GM12878 (cell line): ENCODE data around the gene TBL1XR1. TPM values are rescaled to one million over a fixed set of nuclear protein-coding genes. Genes with fewer than 3 reads are reported as not detected.

ENCODE experiments used
- ATAC-seq: fragments of 200-7000 bp; cut with Tn5 transposase; 3 replicates; pipeline ENCODE4 v1.9.1; 2020; ENCODE audit warnings: mild to moderate bottlenecking, moderate library complexity
- BruUV-seq: library from RNA; stranded (reverse); fragments of 400-500 nt; replicated peaks from 2 replicates; lab custom pipeline; 2021; lab: Mats Ljungman, UMichigan
- CTCF ChIA-PET: fragments of 300-600 bp; sonication (Branson Sonifier 250); formaldehyde crosslinking; extraction: SDS; loops from one replicate; lab custom pipeline; 2021; ENCODE audit warnings: inconsistent platforms; lab: Yijun Ruan, JAX
- POLR2A ChIA-PET: fragments of 350-600 bp; formaldehyde crosslinking; extraction: SDS; loops from one replicate; lab custom pipeline; 2021; ENCODE audit warnings: inconsistent platforms; lab: Charles Lee
- RAD21 ChIA-PET: fragments of 300-600 bp; sonication (Branson Sonifier 250); formaldehyde crosslinking; loops from one replicate; lab custom pipeline; 2023; ENCODE audit warnings: antibody characterized with exemption; ENCODE audit not compliant: unreplicated experiment; lab: Charles Lee
- SMC1A ChIA-PET: fragments of 300-600 bp; sonication (Branson Sonifier 250); formaldehyde crosslinking; loops from one replicate; lab custom pipeline; 2023; ENCODE audit not compliant: unreplicated experiment, uncharacterized antibody; lab: Charles Lee
- DNase-seq: peaks from one replicate; pipeline ENCODE4 v3.0.0-alpha.2; 2011; ENCODE audit warnings: low read depth, low spot score
- FAIRE-seq: peaks from 3 replicates; lab custom pipeline; 2011; peaks lifted over from hg19 to GRCh38; lab: Jason Lieb, UNC
- H2AFZ ChIP-seq: 2 replicates; pipeline ENCODE4 v1.6.0; 2011; ENCODE audit warnings: low read depth, low read length, control low read depth; ENCODE audit not compliant: control insufficient read depth
- H3K27ac ChIP-seq: 2 replicates; pipeline ENCODE4 v1.5.1; 2011; ENCODE audit warnings: control low read depth; ENCODE audit not compliant: control insufficient read depth, insufficient read depth
- H3K27me3 ChIP-seq, 2 experiments: replicated peaks in 1 of 2; 2 replicates each; pipeline versions ENCODE4 v1.6.0 to v1.6.1; 2011; ENCODE audit warnings: low read length in 1 of 2; ENCODE audit not compliant: control insufficient read depth in 2 of 2, insufficient read depth in 2 of 2
- H3K36me3 ChIP-seq, 2 experiments: 2 replicates each; pipeline ENCODE4 v1.5.1; 2011; ENCODE audit warnings: low read length in 1 of 2; ENCODE audit not compliant: control insufficient read depth in 2 of 2, insufficient read depth in 2 of 2
- H3K4me1 ChIP-seq: 2 replicates; pipeline ENCODE4 v1.6.1; 2011; ENCODE audit warnings: mild to moderate bottlenecking, low read length, moderate library complexity, mixed read lengths; ENCODE audit not compliant: control insufficient read depth, insufficient read depth
- H3K4me2 ChIP-seq: 2 replicates; pipeline ENCODE4 v1.6.0; 2011; ENCODE audit warnings: control low read depth; ENCODE audit not compliant: control insufficient read depth, insufficient read depth
- H3K4me3 ChIP-seq: fragments of 200-600 bp; sonication (generic); 2 replicates; pipeline ENCODE4 v1.5.1; 2016
- H3K79me2 ChIP-seq: 2 replicates; pipeline ENCODE4 v1.6.0; 2011; ENCODE audit warnings: low read length; ENCODE audit not compliant: control insufficient read depth, insufficient read depth
- H3K9ac ChIP-seq: 2 replicates; pipeline ENCODE4 v1.8.0; 2011; ENCODE audit warnings: low read length, control low read depth, mixed read lengths; ENCODE audit not compliant: control insufficient read depth, insufficient read depth
- H3K9me3 ChIP-seq: replicated peaks from 3 replicates; pipeline ENCODE4 v1.5.1; 2011; ENCODE audit warnings: mild to moderate bottlenecking, low read length; ENCODE audit not compliant: control insufficient read depth, insufficient read depth
- H4K20me1 ChIP-seq: 2 replicates; pipeline ENCODE4 v1.6.0; 2011; ENCODE audit not compliant: control insufficient read depth, insufficient read depth
- E2F8 ChIP-seq: fragments of 450-650 bp; IDR thresholded peaks from 2 replicates; pipeline ENCODE4 v1.6.1; 2018; ENCODE audit warnings: mild to moderate bottlenecking, low read depth, moderate library complexity; ENCODE audit not compliant: partially characterized antibody
- ESRRA ChIP-seq: IDR thresholded peaks from 2 replicates; pipeline ENCODE4 v1.6.1; 2012; ENCODE audit warnings: mild to moderate bottlenecking, low read length, improper control_type of control experiment
- MXI1 ChIP-seq: fragments of 150-350 bp; IDR thresholded peaks from 2 replicates; pipeline ENCODE4 v1.6.1; 2011; ENCODE audit warnings: low read depth, mild to moderate bottlenecking, inconsistent platforms, low read length, improper control_type of control experiment
- POU2F2 ChIP-seq: IDR thresholded peaks from 3 replicates; pipeline ENCODE4 v1.6.1; 2011; ENCODE audit warnings: low read depth, mild to moderate bottlenecking, low read length, borderline replicate concordance
- WGBS: methylation state at CpG from one replicate; pipeline ENCODE4 v1.1.6; 2016; ENCODE audit warnings: low lambda C conversion rate; ENCODE audit not compliant: insufficient replicate concordance, insufficient coverage; ENCODE audit errors: missing lambda C conversion rate; 5-methylcytosine and 5-hydroxymethylcytosine counted together
- in situ Hi-C: fragments of 300-500 bp; cut with MboI; formaldehyde crosslinking; loops from 9 replicates; pipeline ENCODE4 v1.14.3; 2018; ENCODE audit warnings: mixed read lengths
- intact Hi-C: fragments of 100-400 bp; cut with micrococcal nuclease; formaldehyde crosslinking; loops from one replicate; pipeline ENCODE4 v1.14.2; 2022; ENCODE audit not compliant: unreplicated experiment
- polyA plus RNA-seq, 11 experiments: library from polyadenylated mRNA; depleted of rRNA in 4 of 11; unstranded in 6 of 11; stranded (reverse) in 5 of 11; fragments of >200 nt; fragmentation: Nextera tagmentation in 4 of 11; fragmentation: Illumina TruSeq in 1 of 11; extraction: Ambion mirVana in 4 of 11; extraction: Trizol in 1 of 11; gene quantifications; 1 replicate in 1 of 11; 2 replicates in 10 of 11; pipeline versions ENCODE4 v1.2.1 to v1.2.3, GENCODE V29; 2011 to 2016; ENCODE audit warnings: inconsistent platforms in 2 of 11, missing spikeins in 2 of 11, low read depth in 1 of 11
- total RNA-seq, 4 experiments: library from RNA; depleted of rRNA in 3 of 4; stranded (reverse); fragments of >200 nt in 3 of 4; fragmentation: Illumina TruSeq in 1 of 4; extraction: Trizol in 1 of 4; gene quantifications; 2 replicates each; pipeline versions ENCODE4 v1.2.1 to v1.2.3, GENCODE V29; 2013 to 2021

The TBL1XR1 gene
- total and polyA plus RNA-seq, 10 of the 15 experiments (the other 5 are each of a cell fraction or from before 2014, with no cell fraction given) = 13.0 to 115 (median 60.4) TPM

DNA sequence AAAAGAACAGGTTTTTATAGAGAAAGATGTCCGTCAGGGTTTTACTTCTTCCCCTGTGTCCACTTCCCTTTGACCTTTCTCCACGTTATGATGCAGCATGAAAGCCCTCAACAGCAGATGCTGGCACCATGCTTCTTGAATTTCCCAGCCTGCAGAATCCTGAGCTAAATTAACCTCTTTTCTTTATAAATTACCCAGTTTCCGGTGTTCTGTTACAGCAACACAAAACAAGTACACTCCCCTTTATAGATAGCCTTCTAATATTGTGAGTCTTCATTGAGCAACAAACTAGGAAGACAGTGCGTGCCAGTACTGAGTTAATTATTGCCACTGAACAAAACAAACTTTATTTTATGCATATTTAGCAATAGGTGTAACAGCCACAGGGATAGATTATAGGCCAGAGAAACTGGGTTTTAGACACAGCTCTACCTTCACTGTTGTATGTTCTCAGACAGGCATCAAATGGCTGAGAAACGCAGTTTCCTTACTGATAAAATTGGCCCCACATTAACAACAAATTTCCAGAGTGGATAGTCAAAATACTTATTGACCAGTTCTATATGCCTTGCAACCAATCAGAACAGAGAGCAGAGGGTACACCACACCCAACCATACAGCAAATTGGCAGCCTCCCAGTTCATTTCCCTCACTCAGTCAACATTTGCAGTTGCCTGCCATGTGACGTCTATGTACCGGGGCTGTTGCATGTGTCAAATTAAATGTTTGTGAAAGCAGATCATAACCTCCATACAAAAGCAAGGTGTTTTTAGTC lies 14.4 kb upstream of the TBL1XR1 start:
- H3K9ac ChIP-seq = no peak overlapping the region
- FAIRE-seq = no peak
- RAD21 ChIA-PET = no interaction called here

More for the DNA sequence above, 14.4 kb upstream of the TBL1XR1 start:
- 83% methylated on average over 7 of the region's 7 CpGs for WGBS
- Histone ChIP-seq H2AFZ (no peak overlapping the region), H3K4me3 (no peak overlapping the region), H4K20me1 (no peaks in the 10 kb centered on the region), H3K4me2 (no peak overlapping the region), H3K4me1 (no peaks in the 10 kb centered on the region), H3K9me3 (no peaks in the 10 kb centered on the region), H3K27me3 (no peaks in the 10 kb centered on the region), H3K36me3 (no peaks in the 10 kb centered on the region), H3K27ac (no peak overlapping the region), H3K79me2 (no peaks in the 10 kb centered on the region)
- ChIA-PET POLR2A (no interaction called here), CTCF (no interaction called here), SMC1A (interaction anchor here (1.3 kb wide), 1 partner anchor 161 kb away, joined by 5 read pairs; no protein-coding TSS in a partner anchor)
- in situ Hi-C loops = no loop called here
- no peak for DNase-seq
- TF ChIP-seq ESRRA (no peak), E2F8 (no peak), MXI1 (no peak), POU2F2 (no peak)
- intact Hi-C loops = no loop called here
- no TSS peak for BruUV-seq
- no peak for ATAC-seq
